HEK293T (cell line): ENCODE measurements around the gene CHKA.

ENCODE experiments used
- ARNT ChIP-seq: fragments of 450-650 bp; IDR thresholded peaks from 2 replicates; pipeline ENCODE4 v1.6.1; 2017; ENCODE audit warnings: mild to moderate bottlenecking
- BHLHE40 ChIP-seq: fragments of 450-650 bp; IDR thresholded peaks from 2 replicates; pipeline ENCODE4 v1.6.1; 2016; ENCODE audit warnings: mild to moderate bottlenecking, moderate library complexity, borderline replicate concordance
- ELF4 ChIP-seq: fragments of 450-650 bp; IDR thresholded peaks from 2 replicates; pipeline ENCODE4 v1.6.1; 2017; ENCODE audit warnings: antibody characterized with exemption
- FOXA1 ChIP-seq: fragments of 450-650 bp; IDR thresholded peaks from 2 replicates; pipeline ENCODE4 v1.6.1; 2016; ENCODE audit warnings: mild to moderate bottlenecking
- FOXK2 ChIP-seq: fragments of 450-650 bp; IDR thresholded peaks from 2 replicates; pipeline ENCODE4 v1.6.1; 2016; ENCODE audit warnings: mild to moderate bottlenecking
- FOXM1 ChIP-seq: fragments of 450-650 bp; IDR thresholded peaks from 2 replicates; pipeline ENCODE4 v1.6.1; 2017; ENCODE audit warnings: mild to moderate bottlenecking, borderline replicate concordance
- L3MBTL2 ChIP-seq: fragments of 450-650 bp; conservative IDR thresholded peaks from 2 replicates; pipeline ENCODE4 v1.6.1; 2016; ENCODE audit warnings: mild to moderate bottlenecking
- NFRKB ChIP-seq: fragments of 450-650 bp; IDR thresholded peaks from 2 replicates; pipeline ENCODE4 v1.6.1; 2016; ENCODE audit warnings: mild to moderate bottlenecking, moderate library complexity
- PKNOX1 ChIP-seq: fragments of 450-650 bp; IDR thresholded peaks from 2 replicates; pipeline ENCODE4 v1.6.1; 2016
- SP1 ChIP-seq: fragments of 450-650 bp; IDR thresholded peaks from 2 replicates; pipeline ENCODE4 v1.6.1; 2017
- SUZ12 ChIP-seq: fragments of 450-650 bp; IDR thresholded peaks from 2 replicates; pipeline ENCODE4 v1.6.1; 2016; ENCODE audit warnings: mild to moderate bottlenecking
- TARDBP ChIP-seq: fragments of 450-650 bp; IDR thresholded peaks from 2 replicates; pipeline ENCODE4 v1.6.1; 2016

GRCh38 chr11:68030318-68031143 is 90.7 kb downstream of the CHKA start, which contains the start of gene NDUFS8:
- TF ChIP-seq SP1 (no peak), BHLHE40 (no peak), TARDBP (no peak), FOXA1 (no peak), PKNOX1 (peak; percentile 97), ELF4 (no peak), FOXM1 (no peak), FOXK2 (no peak), NFRKB (no peak), ARNT (no peak), SUZ12 (no peak), L3MBTL2 (0 out of 2 replicates have a peak, but pooled peaks have one; percentile 7)
